GM18505 (cell line): ENCODE measurements around the gene SLC2A2.

Source experiments
- ATAC-seq: cut with Tn5 transposase; IDR thresholded peaks from one replicate; pipeline ENCODE4 v1.9.1; 2021; ENCODE audit not compliant: unreplicated experiment
- POLR2A ChIP-seq: IDR thresholded peaks from 4 replicates; pipeline ENCODE4 v1.6.1; 2011; ENCODE audit warnings: borderline replicate concordance; ENCODE audit not compliant: insufficient read depth, insufficient read length; ENCODE audit errors: extremely low read depth

Gene SLC2A2

DNA sequence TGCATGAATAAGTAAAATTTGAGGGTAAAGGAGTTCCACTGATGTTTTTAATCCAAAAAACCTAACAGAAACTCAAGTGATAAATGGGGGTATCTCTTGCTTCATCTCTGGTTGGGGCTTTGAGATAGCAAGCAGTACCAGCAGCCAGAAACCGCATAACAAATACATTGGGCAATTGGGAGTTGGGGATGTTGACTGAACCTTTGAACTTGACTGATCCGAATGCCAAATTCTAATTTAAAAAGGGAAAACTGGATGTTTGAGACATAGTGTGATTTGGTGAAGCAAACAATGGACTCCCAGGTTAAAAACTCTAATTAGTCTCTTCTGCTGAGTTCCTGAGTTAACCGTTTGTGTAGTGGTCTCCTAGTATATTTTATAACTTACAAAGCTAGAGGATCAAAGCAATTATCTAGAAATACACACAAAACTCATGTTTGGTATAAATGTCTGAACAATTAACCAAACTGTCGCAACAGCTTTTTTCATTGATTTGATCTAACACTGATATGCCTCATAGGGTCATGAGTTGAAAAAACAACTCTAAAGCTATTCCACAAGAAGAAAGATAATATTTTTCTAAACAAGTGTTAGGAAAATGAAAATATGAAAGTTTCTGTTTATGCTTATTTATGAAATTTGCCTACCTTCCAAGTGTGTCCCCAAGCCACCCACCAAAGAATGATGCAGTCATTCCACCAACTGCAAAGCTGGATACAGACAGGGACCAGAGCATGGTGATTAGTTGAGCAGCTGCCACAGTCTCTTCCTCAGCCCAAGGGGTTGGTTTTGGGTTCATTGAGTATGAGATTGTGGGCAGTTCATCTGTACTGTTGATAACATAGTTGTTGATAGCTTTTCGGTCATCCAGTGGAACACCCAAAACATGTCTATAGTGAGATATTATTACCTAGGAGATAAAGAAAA lies 12.4 kb downstream of the SLC2A2 start:
- ATAC-seq: no peak
- TF ChIP-seq POLR2A: no peak

DNA sequence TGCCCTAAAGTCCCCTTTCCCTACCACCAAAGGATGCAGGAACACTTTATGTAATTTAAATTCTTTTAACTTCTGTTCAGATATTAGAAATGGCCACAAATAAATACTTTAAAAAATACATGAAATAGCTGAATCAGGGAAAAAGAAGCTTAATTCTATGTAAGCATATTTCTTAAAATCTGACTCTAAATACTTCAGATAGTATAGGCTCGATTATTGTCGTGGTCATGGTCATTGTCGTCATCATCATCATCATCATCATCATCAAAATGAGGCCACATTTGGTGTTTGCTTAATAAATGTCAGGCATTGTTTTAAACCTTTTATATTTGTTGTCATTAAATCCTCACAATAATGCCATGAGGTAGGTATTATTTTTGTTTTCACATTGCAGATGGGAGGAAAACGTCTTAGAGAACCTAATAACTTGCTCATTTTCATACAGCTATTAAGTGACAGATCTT lies 14.6 kb downstream of the SLC2A2 start:
- no peak for TF ChIP-seq POLR2A

DNA sequence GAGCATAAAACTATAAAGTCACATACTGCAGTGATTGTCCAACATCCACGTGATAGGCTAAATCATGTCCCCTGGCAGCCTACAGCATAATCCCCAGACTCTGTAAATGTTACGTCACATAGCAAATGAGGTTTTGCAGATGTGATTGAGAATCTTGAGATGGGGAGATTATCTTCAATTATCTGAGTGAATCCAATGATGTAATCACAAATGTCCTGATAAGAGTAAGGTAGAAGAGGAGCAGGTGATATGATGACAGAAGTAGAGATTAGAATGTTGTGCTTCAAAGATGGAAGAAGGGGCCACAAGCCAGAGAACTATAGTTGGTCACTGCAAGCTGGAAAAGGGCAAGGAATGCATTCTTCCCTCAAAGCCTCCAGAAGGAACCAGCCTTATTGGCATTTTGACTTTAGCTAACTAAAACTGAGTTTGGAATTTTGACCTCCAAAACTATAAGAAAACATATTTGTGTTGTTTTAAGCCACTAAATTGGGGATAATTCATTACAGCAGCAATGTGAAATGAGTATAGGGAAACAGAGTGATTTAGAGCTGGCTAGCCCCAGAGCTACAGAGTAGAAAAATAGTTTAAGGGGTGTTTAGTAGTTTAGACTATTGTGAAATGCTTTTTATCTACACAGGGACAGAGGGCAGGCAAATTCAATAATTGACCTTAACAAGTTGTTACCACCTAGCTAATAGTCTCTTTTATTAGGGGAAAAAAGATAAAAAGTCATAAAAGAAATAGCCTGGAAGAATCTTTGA lies 15.2 kb downstream of the SLC2A2 start:
- ATAC-seq: no peak
- TF ChIP-seq POLR2A: no peak

More for the DNA sequence above, 14.6 kb downstream of the SLC2A2 start:
- no peak for ATAC-seq

DNA sequence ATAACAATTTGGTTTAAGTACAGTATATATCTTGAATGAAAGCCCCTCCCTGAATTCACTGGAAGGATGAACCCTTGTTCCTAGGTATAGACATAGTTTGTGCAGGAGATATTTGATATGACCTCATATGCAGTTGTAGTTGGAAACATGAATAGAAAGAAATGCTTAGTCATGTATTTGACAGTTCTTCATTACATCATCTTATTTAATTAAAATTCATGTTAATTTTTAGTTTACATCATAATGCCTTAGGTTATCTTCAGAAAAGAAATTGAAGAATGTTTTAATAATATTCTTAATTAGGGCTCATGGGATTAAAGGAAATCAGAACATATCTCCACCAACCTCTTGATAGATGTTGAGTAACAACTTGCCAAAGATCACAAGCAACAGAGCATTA lies 19.2 kb downstream of the SLC2A2 start:
- TF ChIP-seq POLR2A: no peak
- ATAC-seq: no peak

DNA sequence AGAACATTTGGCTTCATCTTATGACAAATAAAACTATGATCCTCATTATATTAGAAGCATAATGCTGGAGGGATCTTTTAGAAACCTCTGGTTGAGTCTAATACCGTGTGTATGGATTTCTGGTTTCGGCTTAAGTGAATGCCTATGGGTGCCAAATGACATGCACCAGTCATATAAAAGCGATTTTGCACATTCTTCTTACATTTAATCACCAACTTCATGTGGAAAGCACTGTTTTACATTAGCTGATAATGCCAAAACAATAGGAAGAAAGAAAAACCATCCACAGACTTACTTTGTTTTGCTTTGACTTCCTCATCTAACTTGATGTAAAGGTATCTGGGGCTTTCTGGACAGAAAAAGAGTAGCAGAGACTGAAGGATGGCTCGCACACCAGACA lies 20.9 kb downstream of the SLC2A2 start:
- TF ChIP-seq POLR2A: no peak
- ATAC-seq: no peak

DNA sequence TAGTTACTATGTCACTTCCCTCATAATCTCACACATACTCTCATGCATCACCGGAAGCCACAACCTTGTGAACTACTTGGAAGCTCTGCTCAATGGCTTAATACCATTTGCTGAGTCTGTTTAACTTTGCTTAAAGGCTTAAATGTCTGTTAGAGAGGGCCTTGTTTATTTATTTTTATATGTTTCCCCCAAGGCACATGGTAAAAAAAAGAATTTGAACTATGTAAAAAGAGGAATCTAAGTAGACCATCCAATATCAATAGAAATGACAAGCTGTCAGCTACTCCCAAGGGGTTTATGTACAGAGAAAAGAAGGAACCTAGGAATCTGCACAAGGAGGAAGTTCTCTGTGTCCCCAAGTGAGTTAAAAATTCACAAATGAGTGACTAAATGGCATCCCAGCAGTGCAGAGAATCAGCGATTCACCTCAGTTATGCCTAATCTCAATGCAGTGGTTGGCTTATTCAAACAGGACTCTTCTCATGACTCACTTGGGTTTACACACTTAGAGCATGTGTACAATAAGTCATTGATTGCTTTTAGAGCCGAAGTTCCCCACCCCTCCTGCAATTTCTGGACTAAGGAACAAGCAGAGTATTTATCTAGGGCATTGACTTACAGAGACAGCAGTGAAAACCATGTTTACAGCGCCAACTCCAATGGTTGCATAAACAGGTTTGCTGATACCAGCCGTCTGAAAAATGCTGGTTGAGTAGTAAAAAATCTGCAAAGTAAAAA lies 24.4 kb downstream of the SLC2A2 start:
- ATAC-seq: no peak

DNA sequence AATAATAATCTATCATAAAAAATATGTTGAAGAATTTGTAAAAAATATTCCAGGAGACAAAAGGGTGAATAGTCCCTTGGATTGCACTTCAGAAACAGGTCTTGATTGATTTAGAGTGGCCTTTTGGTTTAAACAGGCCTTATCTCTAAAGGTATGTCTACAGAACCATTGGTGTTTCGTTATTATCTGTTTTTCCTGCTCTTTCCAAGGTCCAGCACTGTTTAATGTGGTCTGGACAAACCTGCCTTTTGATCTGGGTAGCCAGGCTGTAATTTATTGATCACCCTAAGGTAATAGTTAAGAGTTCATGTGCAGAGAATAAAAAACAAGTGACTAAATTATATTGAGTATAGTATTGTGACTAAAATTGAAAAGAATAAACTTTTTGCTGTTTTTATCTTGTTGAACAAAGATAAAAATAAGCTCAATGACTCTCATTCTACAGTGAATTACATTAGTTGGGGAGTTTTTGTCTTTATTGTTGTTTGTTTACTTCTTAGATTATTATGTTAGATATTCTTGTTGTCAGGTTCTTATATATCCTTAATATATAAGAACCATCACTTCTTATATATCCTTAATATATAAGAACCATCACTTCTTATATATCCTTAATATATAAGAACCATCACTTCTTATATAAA lies 25.1 kb downstream of the SLC2A2 start:
- no peak for ATAC-seq
- TF ChIP-seq POLR2A: no peak

More for the DNA sequence above, 24.4 kb downstream of the SLC2A2 start:
- no peak for TF ChIP-seq POLR2A

DNA sequence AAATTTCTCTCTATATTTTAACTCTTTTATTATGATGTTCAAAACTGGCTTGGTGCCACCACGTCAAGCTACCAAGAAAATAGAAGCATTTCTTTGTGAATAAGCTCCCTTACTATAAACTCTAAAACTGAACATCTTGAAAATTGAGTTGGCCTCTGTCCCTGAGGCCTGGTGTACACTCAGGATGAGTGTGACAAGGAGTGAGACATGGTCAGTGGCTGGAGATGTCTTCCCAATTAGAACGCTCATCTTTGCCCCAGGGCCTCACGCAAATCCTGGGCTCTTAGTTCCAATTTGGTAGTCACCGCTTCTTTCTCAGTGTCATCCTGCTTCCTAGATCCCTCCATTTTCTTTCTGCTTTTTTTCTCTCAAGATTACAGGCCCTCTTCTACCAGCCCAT lies 26.2 kb downstream of the SLC2A2 start:
- TF ChIP-seq POLR2A: no peak

DNA sequence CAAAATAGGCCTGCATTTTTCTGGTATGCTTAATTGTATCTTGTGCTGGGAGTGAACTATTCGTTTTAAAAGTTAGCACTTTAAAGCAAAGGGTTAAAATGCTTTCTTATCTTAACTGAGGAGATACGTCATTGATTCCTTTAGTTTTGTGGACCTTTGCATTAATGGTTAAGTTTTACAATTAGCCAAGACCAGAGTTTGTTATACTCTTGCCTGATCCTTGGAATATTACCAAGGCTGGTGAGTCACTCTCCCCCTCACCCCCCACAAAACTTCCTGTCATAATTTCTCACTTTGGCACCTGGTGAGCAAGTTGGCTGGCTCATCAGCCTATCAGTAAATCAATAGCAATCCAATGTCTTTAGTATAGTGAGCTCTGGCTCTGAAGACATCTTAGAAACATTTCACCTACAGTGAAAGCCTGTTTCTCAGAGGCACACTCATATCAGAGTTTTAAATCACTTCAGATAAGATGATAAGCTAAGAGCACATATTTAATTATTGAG lies 26.7 kb downstream of the SLC2A2 start:
- TF ChIP-seq POLR2A: no peak
- no peak for ATAC-seq

More for the DNA sequence above, 26.2 kb downstream of the SLC2A2 start:
- ATAC-seq: no peak

DNA sequence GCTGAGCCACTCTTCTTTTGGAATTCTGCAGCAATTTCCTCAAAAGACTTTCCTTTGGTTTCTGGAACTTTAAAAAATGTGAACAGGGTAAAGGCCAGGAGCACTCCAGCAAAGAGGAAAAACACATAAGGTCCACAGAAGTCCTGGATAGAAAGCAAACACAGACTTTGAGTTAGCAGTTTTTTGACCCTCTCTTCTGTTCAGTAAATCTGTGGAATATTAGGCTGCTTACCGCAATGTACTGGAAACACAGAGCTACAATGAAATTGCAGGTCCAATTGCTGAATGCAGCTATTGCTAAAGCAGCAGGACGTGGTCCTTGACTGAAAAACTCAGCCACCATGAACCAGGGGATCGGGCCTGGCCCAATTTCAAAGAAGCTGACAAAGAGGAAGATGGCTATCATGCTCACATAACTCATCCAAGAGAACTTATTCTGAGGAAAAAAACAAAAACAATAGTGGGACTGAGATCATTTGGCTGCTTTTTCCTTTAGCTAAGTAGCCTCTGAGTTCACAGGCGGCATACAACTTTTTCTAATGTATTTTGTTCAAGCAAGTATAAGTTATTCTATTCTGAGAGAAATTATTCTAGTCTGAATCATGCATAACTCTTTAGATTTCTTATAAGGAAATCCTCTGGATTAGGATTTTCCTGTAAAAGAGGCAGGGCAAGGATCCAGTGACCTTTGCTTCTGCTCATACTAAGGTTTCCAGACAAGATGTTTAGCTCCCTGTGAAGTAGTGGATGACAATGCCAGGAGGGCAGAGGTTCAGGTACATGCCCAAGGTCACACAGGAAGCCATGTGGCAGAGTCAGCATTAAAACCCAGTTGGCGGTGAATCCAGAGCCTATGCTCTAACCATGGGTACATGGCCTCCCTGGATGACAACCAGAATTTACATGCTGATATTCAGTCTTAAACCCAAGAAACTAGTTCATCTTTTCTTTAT lies 28.3 kb downstream of the SLC2A2 start:
- ATAC-seq: no peak
- no peak for TF ChIP-seq POLR2A

DNA sequence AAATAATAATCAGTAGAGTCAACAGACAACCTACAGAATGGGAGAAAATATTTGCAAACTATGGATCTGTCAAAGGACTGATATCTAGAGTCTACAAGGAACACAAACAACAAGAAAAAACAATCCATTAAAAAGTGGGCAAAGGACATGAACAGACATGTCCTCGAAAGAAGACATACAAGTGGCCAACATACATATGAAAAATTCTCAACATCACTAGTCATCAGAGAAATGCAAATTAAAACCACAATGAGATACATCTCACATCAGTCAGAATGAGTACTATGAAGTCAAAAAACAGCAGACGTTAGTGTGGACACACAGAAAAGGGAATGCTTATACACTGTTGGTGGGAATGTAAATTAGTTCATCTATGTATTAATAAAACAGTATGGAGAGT lies 33.7 kb downstream of the SLC2A2 start:
- no peak for ATAC-seq
- no peak for TF ChIP-seq POLR2A
